Measurements from ENCODE around the gene HINT3.

GRCh38 chr6:125991653-125992052 lies 35.1 kb downstream of the HINT3 start:
- TF ChIP-seq CTCF (IDR thresholded peaks at IDR 0.05; ENCODE audit: insufficient read depth, low read depth, low read length) (no peak), EZH2 (IDR thresholded peaks at IDR 0.05; ENCODE audit: insufficient read depth, low read length) (no peak)

Data from astrocyte (in vitro differentiated cells and primary cell).